Loucy (cell line): ENCODE results near the gene POLH.

Experiments used
- CTCF ChIP-seq: fragments of 200-600 bp; sonication (generic); conservative IDR thresholded peaks from 2 replicates; pipeline ENCODE4 v1.5.1; 2014; ENCODE audit warnings: mild to moderate bottlenecking, antibody characterized with exemption, low read length
- EZH2phosphoT487 ChIP-seq: fragments of 200-600 bp; IDR thresholded peaks from 2 replicates; pipeline ENCODE4 v1.6.1; 2018; ENCODE audit warnings: antibody characterized with exemption, mild to moderate bottlenecking, moderate library complexity, borderline replicate concordance

- no peak for TF ChIP-seq CTCF
- no peak for TF ChIP-seq EZH2phosphoT487
Observed at GRCh38 chr6:43658161-43658560, 82.2 kb downstream of the POLH start.
